IgD-negative memory B cell (primary cell): ENCODE data around the gene RTL9. TPM values are rescaled to one million over a fixed set of nuclear protein-coding genes. Genes with fewer than 3 reads are reported as not detected.

Experiments
- polyA plus RNA-seq: library from polyadenylated mRNA; unstranded; fragments of 300-500 nt; fragmentation: Illumina TruSeq; gene quantifications from one replicate; pipeline ENCODE4 v1.2.3, GENCODE V29; 2021

The RTL9 gene
- polyA plus RNA-seq, 1 donor from 2014 or later, result not detected

Other genes starting within 250 kb of the RTL9 start
- gene AMMECR1, start 40.8 kb upstream of the RTL9 start, polyA plus RNA-seq, result 5.4 TPM